ENCODE results near the gene UBL4A.

The UBL4A gene

GRCh38 chrX:154481911-154482601, 4.4 kb downstream of the UBL4A start:
- no peak for DNase-seq (ENCODE audit: low spot score)

GRCh38 chrX:154481195-154481594, 5.2 kb downstream of the UBL4A start:
- no peak for DNase-seq (ENCODE audit: low spot score)

- peak; percentile 87 for DNase-seq (ENCODE audit: low spot score)
Measured at GRCh38 chrX:154478728-154479622, 7.4 kb downstream of the UBL4A start, which contains the start of gene LAGE3. TSS of gene LAGE3 (minus strand) at chrX:154479281. CDS start at chrX:154478915, 366 bp downstream.

GRCh38 chrX:154477891-154478477, 8.4 kb downstream of the UBL4A start:
- DNase-seq (ENCODE audit: low spot score) = no peak

GRCh38 chrX:154476821-154477220, 9.6 kb downstream of the UBL4A start:
- no peak for DNase-seq (ENCODE audit: low spot score)

GRCh38 chrX:154473683-154474082, 12.7 kb downstream of the UBL4A start:
- no peak for DNase-seq (ENCODE audit: low spot score)

GRCh38 chrX:154472685-154473632, 13.5 kb downstream of the UBL4A start:
- DNase-seq (ENCODE audit: low spot score) = no peak

- DNase-seq (ENCODE audit: low spot score) = no peak
Measured at GRCh38 chrX:154471839-154472684, 14.4 kb downstream of the UBL4A start.

- no peak for DNase-seq (ENCODE audit: low spot score)
Measured at GRCh38 chrX:154470914-154471568, 15.4 kb downstream of the UBL4A start.

- DNase-seq (ENCODE audit: low spot score) = no peak
Measured at GRCh38 chrX:154470434-154470833, 16.0 kb downstream of the UBL4A start.

- DNase-seq (ENCODE audit: low spot score) = no peak
Measured at GRCh38 chrX:154469880-154470279, 16.5 kb downstream of the UBL4A start.

- DNase-seq (ENCODE audit: low spot score) = no peak
Measured at GRCh38 chrX:154469114-154469513, 17.3 kb downstream of the UBL4A start.

GRCh38 chrX:154468217-154468616, 18.2 kb downstream of the UBL4A start:
- DNase-seq (ENCODE audit: low spot score) = no peak

GRCh38 chrX:154467556-154467955, 18.9 kb downstream of the UBL4A start:
- DNase-seq (ENCODE audit: low spot score) = no peak

- DNase-seq (ENCODE audit: low spot score) = no peak
Measured at GRCh38 chrX:154466907-154467306, 19.5 kb downstream of the UBL4A start.

GRCh38 chrX:154466036-154466435, 20.4 kb downstream of the UBL4A start:
- no peak for DNase-seq (ENCODE audit: low spot score)

- no peak for DNase-seq (ENCODE audit: low spot score)
Measured at GRCh38 chrX:154465601-154466000, 20.8 kb downstream of the UBL4A start.

GRCh38 chrX:154464806-154465365, 21.5 kb downstream of the UBL4A start:
- DNase-seq (ENCODE audit: low spot score) = no peak

GRCh38 chrX:154463611-154464220, 22.7 kb downstream of the UBL4A start:
- no peak for DNase-seq (ENCODE audit: low spot score)
